Esophagus (tissue), 2 donors: ENCODE results near the gene PIK3CB. TPM values are rescaled to one million over a fixed set of nuclear protein-coding genes. Genes with fewer than 3 reads are reported as not detected.

ENCODE experiments used
- H3K27ac ChIP-seq, 2 donors: one replicate each; pipeline ENCODE4 v1.5.1; 2013; ENCODE audit warnings: low read depth in 2 of 2, mild to moderate bottlenecking in 2 of 2, inconsistent platforms in 1 of 2, low read length in 1 of 2, moderate library complexity in 1 of 2
- H3K27me3 ChIP-seq, 2 donors: one replicate each; pipeline ENCODE4 v1.6.1; 2013; ENCODE audit warnings: low read length in 2 of 2, control low read depth in 1 of 2, mild to moderate bottlenecking in 1 of 2; ENCODE audit not compliant: insufficient read depth in 2 of 2, control insufficient read depth in 1 of 2
- H3K36me3 ChIP-seq, 2 donors: one replicate each; pipeline ENCODE4 v1.6.1; 2013; ENCODE audit warnings: low read length in 1 of 2; ENCODE audit not compliant: control insufficient read depth in 2 of 2, insufficient read depth in 2 of 2
- H3K4me1 ChIP-seq, 2 donors: one replicate each; pipeline ENCODE4 v1.6.1; 2013; ENCODE audit warnings: low read length in 1 of 2; ENCODE audit not compliant: control insufficient read depth in 2 of 2, insufficient read depth in 2 of 2
- H3K4me3 ChIP-seq, 2 donors: one replicate each; pipeline ENCODE4 v1.5.1; 2013; ENCODE audit warnings: low read length in 2 of 2, mild to moderate bottlenecking in 2 of 2, low read depth in 1 of 2, moderate library complexity in 1 of 2
- H3K9me3 ChIP-seq, 2 donors: one replicate each; pipeline ENCODE4 v1.6.1; 2013; ENCODE audit warnings: mild to moderate bottlenecking in 2 of 2, low read depth in 1 of 2, low read length in 1 of 2, moderate library complexity in 1 of 2; ENCODE audit not compliant: control insufficient read depth in 2 of 2, insufficient read depth in 1 of 2
- WGBS, 2 donors: extraction: QIAGEN DNeasy Blood & Tissue Kit; methylation state at CpG; one replicate each; pipeline ENCODE4 v1.1.7; 2013; 5-methylcytosine and 5-hydroxymethylcytosine counted together
- polyA plus RNA-seq, 2 donors: library from polyadenylated mRNA; stranded (reverse); fragments of 200-250 nt; gene quantifications; one replicate each; pipeline ENCODE4 v1.2.3, GENCODE V29; 2013
- donor health status: healthy with polysubstance abuse.
- donor health status: Bipolar disorder and iron deficiency.

PIK3CB gene
- polyA plus RNA-seq, 2 donors = 7.5 to 10.6 TPM

DNA sequence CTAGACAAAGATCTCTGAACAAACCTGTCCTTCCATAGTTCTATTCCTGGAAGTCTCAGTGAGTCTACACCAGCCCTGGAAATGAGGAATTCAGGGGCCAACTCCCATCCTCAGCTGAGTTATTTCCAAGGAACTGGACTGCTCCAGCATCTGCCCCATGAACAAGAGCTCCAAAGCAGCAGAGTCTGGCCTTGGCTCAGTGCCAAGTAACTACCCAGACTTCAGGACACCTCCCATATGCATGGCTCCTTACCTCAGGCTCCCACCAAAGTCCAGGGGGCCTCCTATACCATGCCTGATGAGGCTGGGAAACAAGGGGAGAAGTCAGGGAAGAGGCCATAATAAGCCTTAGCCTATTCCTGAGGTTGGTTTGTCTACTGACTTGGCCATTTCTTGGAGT, 181.2 kb downstream of the PIK3CB start:
- Histone ChIP-seq H3K4me1 (no peaks in the 10 kb centered on the region), H3K9me3 (peaks cover 4 to 11% of the 10 kb centered on the region in 2 donors), H3K27me3 (no peaks in the 10 kb centered on the region), H3K4me3 (no peak overlapping the region), H3K27ac (no peak overlapping the region), H3K36me3 (peaks cover 5 to 20% of the 10 kb centered on the region in 2 donors)

DNA sequence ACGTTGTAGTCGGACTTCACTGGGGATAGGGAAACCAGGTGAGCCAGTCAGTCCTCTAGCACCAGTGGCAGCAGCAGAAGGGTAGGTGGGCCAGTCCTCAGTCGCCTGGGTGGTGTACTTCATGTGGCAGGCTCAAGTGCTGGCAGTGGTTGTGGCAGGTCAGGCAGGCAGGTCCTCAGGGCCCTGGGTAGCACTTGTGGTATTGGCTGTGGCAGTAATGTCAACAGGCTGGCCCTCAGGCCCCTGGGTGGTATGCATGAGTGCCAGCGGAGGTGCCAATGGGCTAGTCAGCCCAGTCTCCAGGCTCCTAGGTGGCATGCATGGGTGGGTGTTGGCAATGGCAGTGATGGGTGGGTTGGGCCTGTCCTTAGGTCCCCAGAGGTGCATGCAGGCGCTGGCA, 185.6 kb downstream of the PIK3CB start:
- H3K4me1 ChIP-seq = no peaks in the 10 kb centered on the region
- H3K27me3 ChIP-seq = no peaks in the 10 kb centered on the region
- 98% methylated on average over 5 of the region's 5 CpGs for WGBS, 2 donors
- H3K36me3 ChIP-seq = peaks cover 0 to 20% of the 10 kb centered on the region in 2 donors
- no peak overlapping the region for H3K27ac ChIP-seq
- no peak overlapping the region for H3K4me3 ChIP-seq
- peaks cover 4 to 14% of the 10 kb centered on the region in 2 donors for H3K9me3 ChIP-seq

DNA sequence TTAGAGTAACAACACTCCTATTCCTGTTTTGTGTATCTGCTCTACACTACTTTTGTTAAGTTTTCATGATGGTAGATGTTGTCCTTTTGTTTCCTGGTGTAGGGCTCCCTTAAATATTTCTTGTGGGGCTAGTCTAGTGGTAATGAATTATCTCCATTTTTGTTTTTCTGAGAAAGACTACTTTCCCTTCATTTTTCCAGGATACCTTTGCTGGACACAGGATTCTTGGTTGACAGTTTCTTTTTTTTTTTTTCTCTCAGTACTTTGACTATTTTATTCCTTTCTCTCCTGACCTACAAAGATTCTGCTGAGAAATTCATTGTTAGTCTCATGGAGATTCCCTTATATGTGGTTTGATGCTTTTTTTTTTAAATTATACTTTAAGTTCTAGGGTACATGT, 188.2 kb downstream of the PIK3CB start:
- peaks cover 4 to 18% of the 10 kb centered on the region in 2 donors for H3K9me3 ChIP-seq
- H3K4me3 ChIP-seq = no peak overlapping the region
- H3K27ac ChIP-seq = no peak overlapping the region
- no peaks in the 10 kb centered on the region for H3K4me1 ChIP-seq
- peaks cover 0 to 13% of the 10 kb centered on the region in 2 donors for H3K36me3 ChIP-seq
- H3K27me3 ChIP-seq = no peaks in the 10 kb centered on the region

DNA sequence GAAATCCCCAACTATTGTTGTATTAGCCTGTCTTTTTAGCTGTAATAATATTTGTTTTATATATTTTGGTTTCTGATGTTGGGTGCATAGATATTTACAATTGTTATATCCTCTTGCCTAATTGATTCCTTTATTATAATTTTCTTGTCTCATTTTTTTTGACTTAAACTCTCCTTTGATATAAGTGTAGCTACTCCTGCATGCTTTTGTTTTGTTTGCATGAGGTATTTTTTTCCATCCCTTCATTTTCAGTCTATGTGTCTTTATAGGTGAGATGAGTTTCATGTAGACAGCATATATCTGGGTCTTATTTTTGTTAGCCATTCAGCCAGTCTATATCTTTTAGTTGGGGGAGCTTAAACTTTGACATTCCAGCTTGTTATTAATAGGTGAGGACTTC, 188.7 kb downstream of the PIK3CB start:
- peaks cover 4 to 18% of the 10 kb centered on the region in 2 donors for H3K9me3 ChIP-seq

DNA sequence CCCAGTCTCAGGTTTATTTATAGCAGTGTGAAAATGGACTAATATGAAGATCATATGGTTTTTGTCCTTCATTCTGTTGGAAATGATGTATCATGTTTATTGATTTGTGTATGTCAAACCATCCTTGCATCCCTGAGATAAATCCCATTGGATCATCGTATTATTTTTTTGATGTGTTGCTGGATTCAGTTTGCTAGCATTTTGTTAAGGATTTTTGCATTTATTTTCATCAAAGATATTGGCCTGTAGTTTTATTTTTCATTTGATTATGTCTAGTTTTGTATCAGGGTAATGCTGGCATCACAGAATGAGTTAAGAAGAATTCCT, 191.8 kb downstream of the PIK3CB start:
- H3K4me1 ChIP-seq = no peaks in the 10 kb centered on the region
- WGBS, 2 donors = 96 to 100% methylated on average over 1 of the region's 1 CpG
- no peaks in the 10 kb centered on the region for H3K27me3 ChIP-seq
- H3K9me3 ChIP-seq = peaks cover 0 to 7% of the 10 kb centered on the region in 2 donors
- H3K36me3 ChIP-seq = no peaks in the 10 kb centered on the region
- H3K27ac ChIP-seq = no peak overlapping the region
- no peak overlapping the region for H3K4me3 ChIP-seq

More for the DNA sequence above, 188.7 kb downstream of the PIK3CB start:
- Histone ChIP-seq H3K27me3 (no peaks in the 10 kb centered on the region), H3K27ac (no peak overlapping the region), H3K4me1 (no peaks in the 10 kb centered on the region), H3K4me3 (no peak overlapping the region), H3K36me3 (peaks cover 0 to 13% of the 10 kb centered on the region in 2 donors)

DNA sequence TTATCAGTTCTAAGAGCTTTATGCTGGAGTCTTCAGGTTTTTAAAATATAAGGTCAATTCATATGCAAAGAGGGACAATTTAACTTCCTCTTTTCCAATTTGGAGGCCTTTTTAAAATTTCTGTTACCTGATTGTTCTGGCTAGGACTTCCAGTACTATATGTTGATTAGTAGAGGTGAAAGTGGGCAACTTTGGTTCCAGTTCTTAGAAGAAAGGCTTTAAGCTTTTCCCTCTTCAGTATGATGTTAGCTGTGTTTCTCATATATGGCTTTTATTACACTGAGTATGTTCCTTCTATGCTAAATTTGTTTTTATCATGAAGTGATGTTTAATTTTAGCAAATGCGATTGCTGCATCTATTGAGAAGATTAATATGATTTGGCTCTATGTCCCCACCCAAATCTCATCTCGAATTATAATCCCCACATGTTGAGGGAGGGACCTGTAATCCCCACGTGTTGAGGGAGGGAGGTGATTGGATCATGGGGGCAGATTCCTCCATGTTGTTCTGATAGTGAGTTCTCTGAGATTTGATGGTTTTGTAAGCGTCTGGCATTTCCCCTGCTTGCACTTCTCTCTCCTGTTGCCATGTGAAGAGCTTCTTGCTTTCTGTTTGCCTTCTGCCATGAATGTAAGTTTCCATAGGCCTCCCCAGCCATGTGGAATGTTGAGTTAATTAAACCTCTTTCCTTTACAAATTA, 192.4 kb downstream of the PIK3CB start:
- Histone ChIP-seq H3K4me3 (no peak overlapping the region), H3K9me3 (peaks cover 0 to 7% of the 10 kb centered on the region in 2 donors), H3K4me1 (no peaks in the 10 kb centered on the region), H3K27ac (no peak overlapping the region), H3K36me3 (no peaks in the 10 kb centered on the region), H3K27me3 (no peaks in the 10 kb centered on the region)
- WGBS, 2 donors = 77 to 86% methylated on average over 4 of the region's 4 CpGs

DNA sequence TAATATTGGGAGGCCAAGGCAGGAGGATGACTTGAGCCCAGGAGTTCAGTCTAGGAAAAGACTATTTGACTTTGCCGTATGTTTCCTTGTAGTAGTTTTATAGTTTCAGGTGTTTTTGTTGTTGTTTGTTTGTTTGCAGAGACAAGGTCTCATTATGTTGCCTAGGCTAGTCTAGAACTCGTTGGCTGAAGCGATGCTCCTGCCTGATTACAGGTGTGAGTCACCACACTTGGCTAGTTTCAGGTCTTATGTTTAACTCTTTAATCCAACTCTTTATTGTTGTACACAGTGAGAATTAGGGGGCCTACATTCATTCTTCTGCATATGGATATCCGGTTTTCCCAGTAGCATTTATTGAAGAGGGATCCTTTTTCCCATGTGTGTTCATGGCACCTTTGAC, 194.2 kb downstream of the PIK3CB start:
- no peaks in the 10 kb centered on the region for H3K36me3 ChIP-seq
- H3K27me3 ChIP-seq = no peaks in the 10 kb centered on the region
- H3K4me3 ChIP-seq = no peak overlapping the region
- 62 to 67% methylated on average over 4 of the region's 4 CpGs for WGBS, 2 donors
- H3K9me3 ChIP-seq = peaks cover 0 to 7% of the 10 kb centered on the region in 2 donors
- no peak overlapping the region for H3K27ac ChIP-seq
- H3K4me1 ChIP-seq = no peaks in the 10 kb centered on the region

DNA sequence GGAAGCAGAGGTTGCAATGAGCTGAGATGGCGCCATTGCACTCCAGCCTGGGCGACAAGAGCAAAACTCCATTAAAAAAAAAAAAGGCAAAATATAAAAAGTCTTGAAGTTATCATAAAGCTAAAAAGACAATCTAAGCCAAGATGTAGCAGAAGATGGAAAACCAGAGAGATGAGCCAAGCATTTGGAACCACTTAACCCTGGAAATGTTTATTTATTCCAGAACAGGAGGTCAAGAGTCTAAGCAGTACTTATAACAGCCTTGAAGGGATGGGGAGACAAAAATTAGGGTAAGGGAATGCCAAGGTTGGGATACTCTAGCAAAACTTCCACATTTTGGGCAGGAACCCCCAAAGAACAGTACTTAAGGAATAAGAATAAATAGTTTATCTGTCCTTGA, 196.1 kb downstream of the PIK3CB start:
- no peaks in the 10 kb centered on the region for H3K36me3 ChIP-seq
- no peaks in the 10 kb centered on the region for H3K27me3 ChIP-seq
- H3K4me3 ChIP-seq = no peak overlapping the region
- 74 to 81% methylated on average over 2 of the region's 2 CpGs for WGBS, 2 donors
- peaks cover 0 to 3% of the 10 kb centered on the region in 2 donors for H3K9me3 ChIP-seq
- H3K4me1 ChIP-seq = no peaks in the 10 kb centered on the region
- no peak overlapping the region for H3K27ac ChIP-seq

DNA sequence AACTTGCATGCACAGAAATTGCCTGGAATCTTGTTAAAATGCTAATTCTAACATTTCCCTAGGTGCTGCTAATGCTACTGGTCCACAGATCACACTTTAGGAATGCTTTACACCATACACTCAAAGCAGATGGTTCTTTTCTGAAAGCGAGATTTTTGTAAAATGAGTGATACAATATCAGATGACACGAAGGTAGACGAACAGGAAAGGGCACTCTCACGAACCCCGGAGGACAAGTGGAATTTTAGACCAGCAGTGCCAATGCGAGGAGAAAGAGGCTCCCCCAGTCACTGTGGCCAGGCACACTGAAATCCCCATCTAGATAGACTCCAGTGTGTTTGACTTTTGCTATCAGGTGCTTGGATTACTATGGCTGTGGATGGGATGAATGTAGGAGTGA, 205.2 kb downstream of the PIK3CB start:
- H3K9me3 ChIP-seq = no peaks in the 10 kb centered on the region
- no peaks in the 10 kb centered on the region for H3K27me3 ChIP-seq
- no peak overlapping the region for H3K27ac ChIP-seq
- no peaks in the 10 kb centered on the region for H3K4me1 ChIP-seq
- H3K36me3 ChIP-seq = no peaks in the 10 kb centered on the region
- 80 to 81% methylated on average over 6 of the region's 6 CpGs for WGBS, 2 donors
- no peak overlapping the region for H3K4me3 ChIP-seq

DNA sequence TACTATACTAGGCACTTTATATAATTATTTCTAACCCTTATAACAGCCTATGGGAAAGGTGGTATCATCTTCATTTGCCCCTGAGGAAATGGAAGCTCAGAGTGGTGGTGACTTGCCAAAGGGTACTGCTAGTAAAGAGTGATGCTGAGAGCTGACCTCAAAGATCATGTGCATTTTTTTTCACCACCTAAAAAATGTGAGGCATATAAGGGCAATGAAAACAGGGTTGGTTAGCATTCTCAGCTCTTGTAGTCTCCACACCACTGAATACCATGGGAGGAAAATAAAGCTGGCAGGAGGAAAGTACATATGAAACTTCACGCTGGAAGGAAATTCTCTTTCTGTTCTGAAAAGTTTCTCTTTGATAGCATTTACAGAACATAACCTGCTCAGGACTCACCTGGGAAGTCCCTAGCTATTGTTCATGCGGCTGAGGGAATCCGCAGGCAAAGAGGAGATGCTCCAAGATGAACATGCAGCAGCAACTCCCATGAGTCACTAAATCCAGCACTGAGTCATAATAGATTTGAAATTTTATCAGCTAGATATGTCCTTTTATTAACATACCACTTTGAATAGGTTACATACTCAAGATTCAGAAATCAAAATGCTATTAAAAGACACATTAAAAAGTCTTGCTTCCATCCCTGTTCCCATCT, 208.9 kb downstream of the PIK3CB start:
- 56 to 75% methylated on average over 3 of the region's 3 CpGs for WGBS, 2 donors
- H3K36me3 ChIP-seq = no peaks in the 10 kb centered on the region
- no peaks in the 10 kb centered on the region for H3K27me3 ChIP-seq

More for the DNA sequence above, 208.9 kb downstream of the PIK3CB start:
- no peak overlapping the region for H3K4me3 ChIP-seq
- no peaks in the 10 kb centered on the region for H3K4me1 ChIP-seq
- no peak overlapping the region for H3K27ac ChIP-seq
- no peaks in the 10 kb centered on the region for H3K9me3 ChIP-seq
